ENCODE data around the gene TSPAN6.

Gene TSPAN6

DNA sequence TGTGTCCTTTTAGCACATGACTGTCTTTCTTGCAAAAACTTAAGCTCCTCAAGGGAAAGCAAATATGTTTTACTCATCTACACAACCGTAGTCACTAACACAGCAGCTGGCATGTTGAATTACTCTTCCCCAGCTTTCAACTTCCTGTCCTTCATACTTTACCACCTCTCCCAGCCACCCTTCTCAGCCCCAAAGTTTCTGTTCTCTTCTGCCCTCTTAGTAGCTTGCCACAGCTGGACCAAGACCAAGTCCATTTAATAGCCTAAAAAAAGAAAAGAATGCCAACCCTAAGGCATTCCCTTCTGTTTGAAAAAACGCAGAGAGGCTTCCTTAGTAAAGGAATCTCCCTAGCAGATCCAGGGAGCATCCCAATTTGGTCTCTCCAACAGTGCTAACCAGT, 44.1 kb upstream of the TSPAN6 start:
- Histone ChIP-seq H3K27me3 (no peaks in the 10 kb centered on the region), H3K9me3 (no peaks in the 10 kb centered on the region), H3K27ac (no peak overlapping the region), H3K36me3 (no peaks in the 10 kb centered on the region), H3K4me1 (ENCODE audit: control insufficient read depth in 1 of 2, insufficient read depth in 1 of 2, low read depth in 1 of 2, low read length in 1 of 2) (no peaks in the 10 kb centered on the region), H3K4me3 (ENCODE audit: low read depth in 1 of 2, low read length in 1 of 2) (no peak overlapping the region)
- TF ChIP-seq, protein P1, sequence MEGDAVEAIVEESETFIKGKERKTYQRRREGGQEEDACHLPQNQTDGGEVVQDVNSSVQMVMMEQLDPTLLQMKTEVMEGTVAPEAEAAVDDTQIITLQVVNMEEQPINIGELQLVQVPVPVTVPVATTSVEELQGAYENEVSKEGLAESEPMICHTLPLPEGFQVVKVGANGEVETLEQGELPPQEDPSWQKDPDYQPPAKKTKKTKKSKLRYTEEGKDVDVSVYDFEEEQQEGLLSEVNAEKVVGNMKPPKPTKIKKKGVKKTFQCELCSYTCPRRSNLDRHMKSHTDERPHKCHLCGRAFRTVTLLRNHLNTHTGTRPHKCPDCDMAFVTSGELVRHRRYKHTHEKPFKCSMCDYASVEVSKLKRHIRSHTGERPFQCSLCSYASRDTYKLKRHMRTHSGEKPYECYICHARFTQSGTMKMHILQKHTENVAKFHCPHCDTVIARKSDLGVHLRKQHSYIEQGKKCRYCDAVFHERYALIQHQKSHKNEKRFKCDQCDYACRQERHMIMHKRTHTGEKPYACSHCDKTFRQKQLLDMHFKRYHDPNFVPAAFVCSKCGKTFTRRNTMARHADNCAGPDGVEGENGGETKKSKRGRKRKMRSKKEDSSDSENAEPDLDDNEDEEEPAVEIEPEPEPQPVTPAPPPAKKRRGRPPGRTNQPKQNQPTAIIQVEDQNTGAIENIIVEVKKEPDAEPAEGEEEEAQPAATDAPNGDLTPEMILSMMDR (IDR thresholded peaks at IDR 0.05) = no peak

DNA sequence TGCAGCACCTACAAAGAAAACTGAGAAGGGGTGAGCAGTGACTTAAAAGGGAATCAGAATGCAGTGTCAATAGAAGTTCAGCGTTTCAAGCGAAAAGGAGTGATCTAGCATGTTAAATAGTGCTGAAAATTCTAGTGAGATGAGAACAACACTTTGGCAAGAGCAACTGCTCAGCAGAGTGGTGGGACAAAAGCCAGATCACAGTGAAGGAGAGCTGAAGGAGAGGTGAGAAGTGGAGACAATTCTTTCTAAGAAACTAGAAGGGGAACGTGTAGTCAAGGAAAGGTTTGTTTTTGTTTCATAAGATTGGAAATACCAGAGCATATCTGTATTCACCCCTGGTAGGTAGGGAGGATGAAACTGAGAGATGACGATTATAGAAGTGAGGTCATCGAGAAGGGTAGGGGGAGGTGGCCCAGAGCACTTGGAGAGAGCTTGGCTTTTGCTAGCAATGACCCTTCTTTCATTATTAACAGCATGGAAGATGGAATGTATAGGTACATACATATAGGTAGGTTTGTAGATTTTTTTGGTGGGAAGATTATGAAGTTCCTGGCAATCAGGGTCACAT, 41.1 kb upstream of the TSPAN6 start:
- TF ChIP-seq, protein P1 (IDR thresholded peaks at IDR 0.05) = no peak
- Histone ChIP-seq H3K27me3 (no peaks in the 10 kb centered on the region), H3K4me1 (ENCODE audit: control insufficient read depth in 1 of 2, insufficient read depth in 1 of 2, low read depth in 1 of 2, low read length in 1 of 2) (no peaks in the 10 kb centered on the region), H3K9me3 (no peaks in the 10 kb centered on the region), H3K27ac (no peak overlapping the region), H3K4me3 (ENCODE audit: low read depth in 1 of 2, low read length in 1 of 2) (no peak overlapping the region), H3K36me3 (no peaks in the 10 kb centered on the region)

DNA sequence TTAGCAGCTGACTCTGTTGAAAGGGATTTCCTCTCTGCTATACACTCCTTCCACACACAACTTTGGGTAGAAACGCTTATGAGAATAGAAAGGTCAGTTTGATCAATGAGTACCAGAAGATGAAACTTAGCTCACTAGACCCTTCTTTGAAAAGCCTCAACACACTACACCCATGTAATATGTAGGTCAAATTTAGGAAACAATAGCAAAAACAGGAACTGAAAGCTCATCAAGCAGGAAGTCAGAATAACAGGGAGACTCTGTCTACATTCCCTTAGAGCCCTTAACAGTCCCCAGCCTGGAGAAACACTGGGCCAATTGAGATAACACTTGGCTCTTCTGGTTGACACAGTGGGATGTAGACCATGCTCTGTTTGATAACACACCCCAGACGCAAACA, 38.1 kb upstream of the TSPAN6 start:
- TF ChIP-seq, protein P1 (IDR thresholded peaks at IDR 0.05) = no peak
- H3K36me3 ChIP-seq = no peaks in the 10 kb centered on the region
- no peak overlapping the region for H3K4me3 ChIP-seq (ENCODE audit: low read depth in 1 of 2, low read length in 1 of 2)
- H3K9me3 ChIP-seq = no peaks in the 10 kb centered on the region
- no peak overlapping the region for H3K27ac ChIP-seq
- H3K27me3 ChIP-seq = no peaks in the 10 kb centered on the region
- no peaks in the 10 kb centered on the region for H3K4me1 ChIP-seq (ENCODE audit: control insufficient read depth in 1 of 2, insufficient read depth in 1 of 2, low read depth in 1 of 2, low read length in 1 of 2)

DNA sequence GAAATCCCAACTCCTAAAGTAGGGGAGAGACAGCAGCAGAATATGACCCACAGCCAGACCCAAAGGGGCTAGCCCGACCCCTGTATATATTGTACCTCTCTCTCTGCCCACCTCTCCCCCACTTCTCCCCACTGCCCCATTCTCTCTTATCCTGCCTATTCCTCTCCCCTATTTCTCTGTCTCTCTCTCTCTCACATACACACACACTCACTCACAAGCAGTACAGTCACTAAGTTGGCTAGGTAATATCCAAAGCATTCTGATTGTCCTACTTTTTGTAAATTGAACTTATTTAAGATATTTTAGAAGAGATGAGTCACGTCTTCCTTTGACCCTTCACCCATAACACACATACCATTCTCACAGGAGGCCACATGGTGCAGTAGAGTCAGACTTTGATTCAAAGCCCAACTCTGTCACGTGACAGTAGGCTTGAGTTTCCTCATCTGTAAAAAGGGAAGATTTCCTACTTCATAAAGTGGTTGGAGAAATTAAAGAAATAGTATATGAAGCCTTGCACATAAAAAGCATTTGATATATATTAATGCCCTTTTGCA, 36.9 kb upstream of the TSPAN6 start:
- H3K36me3 ChIP-seq = no peaks in the 10 kb centered on the region
- H3K4me3 ChIP-seq (ENCODE audit: low read depth in 1 of 2, low read length in 1 of 2) = no peak overlapping the region
- no peaks in the 10 kb centered on the region for H3K9me3 ChIP-seq
- no peak overlapping the region for H3K27ac ChIP-seq
- TF ChIP-seq, protein P1 (IDR thresholded peaks at IDR 0.05) = no peak
- H3K4me1 ChIP-seq (ENCODE audit: control insufficient read depth in 1 of 2, insufficient read depth in 1 of 2, low read depth in 1 of 2, low read length in 1 of 2) = no peaks in the 10 kb centered on the region
- no peaks in the 10 kb centered on the region for H3K27me3 ChIP-seq

DNA sequence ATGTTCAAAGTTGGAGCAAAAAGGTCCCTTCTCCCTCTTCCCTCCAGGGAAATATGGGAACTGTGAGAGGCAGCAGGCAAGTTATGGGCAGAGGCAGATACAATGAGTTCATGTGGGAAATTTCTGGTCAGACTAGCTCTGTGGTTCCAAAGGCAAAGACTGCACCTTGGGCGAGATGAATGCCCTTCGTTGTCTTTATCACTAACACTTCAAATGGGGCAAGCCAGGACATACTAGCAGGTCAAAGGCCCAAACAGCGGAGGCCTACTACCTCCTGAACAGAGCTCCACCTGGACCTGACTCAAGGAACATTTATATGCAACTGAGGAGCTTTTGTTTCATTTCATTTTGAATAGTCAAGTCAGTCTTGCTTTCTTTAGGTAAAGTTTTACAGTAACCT, 36.4 kb upstream of the TSPAN6 start:
- no peak overlapping the region for H3K27ac ChIP-seq

More for the DNA sequence above, 36.4 kb upstream of the TSPAN6 start:
- TF ChIP-seq, protein P1 (IDR thresholded peaks at IDR 0.05) = no peak
- Histone ChIP-seq H3K4me3 (ENCODE audit: low read depth in 1 of 2, low read length in 1 of 2) (no peak overlapping the region), H3K4me1 (ENCODE audit: control insufficient read depth in 1 of 2, insufficient read depth in 1 of 2, low read depth in 1 of 2, low read length in 1 of 2) (no peaks in the 10 kb centered on the region), H3K27me3 (no peaks in the 10 kb centered on the region), H3K36me3 (no peaks in the 10 kb centered on the region), H3K9me3 (no peaks in the 10 kb centered on the region)
